Fibroblast of lung (primary cell): ENCODE data around the gene CEP152.

ENCODE experiments used
- EZH2 ChIP-seq: IDR thresholded peaks from 2 replicates; pipeline ENCODE4 v1.5.1; 2012; ENCODE audit warnings: low read length, control low read depth, mild to moderate bottlenecking; ENCODE audit errors: missing control alignments
- TF ChIP-seq, protein P1 (sequence below), 2 donors: IDR thresholded peaks in 1 of 2; conservative IDR thresholded peaks in 1 of 2; 1 replicate in 1 of 2; 2 replicates in 1 of 2; pipeline ENCODE4 v1.5.1; 2011 to 2012; ENCODE audit warnings: low read length in 2 of 2, control low read depth in 1 of 2, inconsistent platforms in 1 of 2, low read depth in 1 of 2, mild to moderate bottlenecking in 1 of 2

- TF ChIP-seq EZH2: no peak
- TF ChIP-seq, protein P1, sequence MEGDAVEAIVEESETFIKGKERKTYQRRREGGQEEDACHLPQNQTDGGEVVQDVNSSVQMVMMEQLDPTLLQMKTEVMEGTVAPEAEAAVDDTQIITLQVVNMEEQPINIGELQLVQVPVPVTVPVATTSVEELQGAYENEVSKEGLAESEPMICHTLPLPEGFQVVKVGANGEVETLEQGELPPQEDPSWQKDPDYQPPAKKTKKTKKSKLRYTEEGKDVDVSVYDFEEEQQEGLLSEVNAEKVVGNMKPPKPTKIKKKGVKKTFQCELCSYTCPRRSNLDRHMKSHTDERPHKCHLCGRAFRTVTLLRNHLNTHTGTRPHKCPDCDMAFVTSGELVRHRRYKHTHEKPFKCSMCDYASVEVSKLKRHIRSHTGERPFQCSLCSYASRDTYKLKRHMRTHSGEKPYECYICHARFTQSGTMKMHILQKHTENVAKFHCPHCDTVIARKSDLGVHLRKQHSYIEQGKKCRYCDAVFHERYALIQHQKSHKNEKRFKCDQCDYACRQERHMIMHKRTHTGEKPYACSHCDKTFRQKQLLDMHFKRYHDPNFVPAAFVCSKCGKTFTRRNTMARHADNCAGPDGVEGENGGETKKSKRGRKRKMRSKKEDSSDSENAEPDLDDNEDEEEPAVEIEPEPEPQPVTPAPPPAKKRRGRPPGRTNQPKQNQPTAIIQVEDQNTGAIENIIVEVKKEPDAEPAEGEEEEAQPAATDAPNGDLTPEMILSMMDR (conservative IDR thresholded peaks at IDR 0.05 in 1 of 2, IDR thresholded peaks at IDR 0.05 in 1 of 2; ENCODE audit: low read depth in 1 of 2, low read length in 2 of 2): no peak
Observed at GRCh38 chr15:48782911-48783310, 28.0 kb downstream of the CEP152 start.
